Thymus (tissue), 11 donors: ENCODE measurements around the gene GUCY1A1. TPM values are rescaled to one million over a fixed set of nuclear protein-coding genes. Genes with fewer than 3 reads are reported as not detected.

ENCODE experiments used
- DNase-seq, 9 donors: peaks; one replicate each; pipeline ENCODE4 v3.0.0-alpha.2; 2013; ENCODE audit warnings: low spot score in 9 of 9, low read depth in 6 of 9, missing footprints in 1 of 9
- H3K27ac ChIP-seq, 2 donors: one replicate each; pipeline ENCODE4 v1.5.1; 2013; ENCODE audit warnings: control low read depth in 1 of 2, low read depth in 1 of 2, low read length in 1 of 2, mild to moderate bottlenecking in 1 of 2, moderate library complexity in 1 of 2
- H3K27me3 ChIP-seq, 2 donors: one replicate each; pipeline ENCODE4 v1.5.1; 2013; ENCODE audit warnings: low read length in 1 of 2; ENCODE audit not compliant: control insufficient read depth in 2 of 2, insufficient read depth in 1 of 2
- H3K36me3 ChIP-seq, 2 donors: one replicate each; pipeline ENCODE4 v1.5.1; 2013; ENCODE audit warnings: low read length in 1 of 2, mild to moderate bottlenecking in 1 of 2, moderate library complexity in 1 of 2; ENCODE audit not compliant: control insufficient read depth in 2 of 2, insufficient read depth in 2 of 2
- H3K4me1 ChIP-seq, 2 donors: one replicate each; pipeline ENCODE4 v1.5.1; 2013; ENCODE audit warnings: low read length in 2 of 2; ENCODE audit not compliant: control insufficient read depth in 2 of 2, insufficient read depth in 2 of 2
- H3K4me3 ChIP-seq, 2 donors: one replicate each; pipeline ENCODE4 v1.5.1; 2013; ENCODE audit warnings: low read length in 2 of 2, control low read depth in 1 of 2, mild to moderate bottlenecking in 1 of 2
- H3K9me3 ChIP-seq, 2 donors: one replicate each; pipeline ENCODE4 v1.5.1; 2013; ENCODE audit warnings: low read length in 1 of 2, mild to moderate bottlenecking in 1 of 2; ENCODE audit not compliant: control insufficient read depth in 2 of 2, insufficient read depth in 1 of 2
- WGBS: extraction: QIAGEN DNeasy Blood & Tissue Kit; methylation state at CpG from one replicate; pipeline ENCODE4 v1.1.7; 2013; 5-methylcytosine and 5-hydroxymethylcytosine counted together
- polyA plus RNA-seq: library from polyadenylated mRNA; stranded (reverse); fragments of 200-250 nt; gene quantifications from one replicate; pipeline ENCODE4 v1.2.3, GENCODE V29; 2013
- total RNA-seq: library from RNA; stranded (reverse); fragments of 120-200 nt; gene quantifications from one replicate; pipeline ENCODE4 v1.2.4, GENCODE V29; 2013
- donor health status: healthy.

Gene GUCY1A1
- total and polyA plus RNA-seq, 2 donors = 2.9 to 16.6 TPM

- H3K36me3 ChIP-seq = no peaks in the 10 kb centered on the region
These were observed 100.0 kb downstream of the GUCY1A1 start for GRCh38 chr4:155766622-155767021.

GRCh38 chr4:155768370-155768769, 101.7 kb downstream of the GUCY1A1 start:
- no peaks in the 10 kb centered on the region for H3K4me1 ChIP-seq
- H3K4me3 ChIP-seq = no peak overlapping the region
- H3K36me3 ChIP-seq = no peaks in the 10 kb centered on the region
- H3K9me3 ChIP-seq = no peaks in the 10 kb centered on the region
- no peaks in the 10 kb centered on the region for H3K27me3 ChIP-seq
- DNase-seq = no peak
- H3K27ac ChIP-seq = no peak overlapping the region

More at GRCh38 chr4:155766622-155767021, 100.0 kb downstream of the GUCY1A1 start:
- Histone ChIP-seq H3K27me3 (no peaks in the 10 kb centered on the region), H3K4me3 (no peak overlapping the region), H3K9me3 (no peaks in the 10 kb centered on the region), H3K4me1 (no peaks in the 10 kb centered on the region), H3K27ac (no peak overlapping the region)
- WGBS = 96% methylated on average over 2 of the region's 2 CpGs
- no peak for DNase-seq

GRCh38 chr4:155769090-155769489, 102.4 kb downstream of the GUCY1A1 start:
- no peaks in the 10 kb centered on the region for H3K4me1 ChIP-seq
- H3K36me3 ChIP-seq = no peaks in the 10 kb centered on the region
- H3K27me3 ChIP-seq = no peaks in the 10 kb centered on the region
- no peak overlapping the region for H3K27ac ChIP-seq
- no peak overlapping the region for H3K4me3 ChIP-seq
- H3K9me3 ChIP-seq = no peaks in the 10 kb centered on the region
- 95% methylated on average over 2 of the region's 2 CpGs for WGBS
- DNase-seq = no peak

- H3K36me3 ChIP-seq = peaks cover 0 to 5% of the 10 kb centered on the region in 2 donors
- H3K27me3 ChIP-seq = no peaks in the 10 kb centered on the region
- H3K9me3 ChIP-seq = no peaks in the 10 kb centered on the region
- no peaks in the 10 kb centered on the region for H3K4me1 ChIP-seq
- DNase-seq = no peak
- H3K4me3 ChIP-seq = no peak overlapping the region
- 96% methylated on average over 8 of the region's 8 CpGs for WGBS
- no peak overlapping the region for H3K27ac ChIP-seq
These were observed 106.0 kb downstream of the GUCY1A1 start for GRCh38 chr4:155772459-155773195.

GRCh38 chr4:155773196-155773800, 106.7 kb downstream of the GUCY1A1 start:
- Histone ChIP-seq H3K4me1 (no peaks in the 10 kb centered on the region), H3K27ac (no peak overlapping the region), H3K9me3 (no peaks in the 10 kb centered on the region), H3K36me3 (peaks cover 0 to 5% of the 10 kb centered on the region in 2 donors), H3K4me3 (no peak overlapping the region), H3K27me3 (no peaks in the 10 kb centered on the region)
- no peak for DNase-seq
- 98% methylated on average over 4 of the region's 4 CpGs for whole genome bisulfite sequencing

GRCh38 chr4:155774033-155774432, 107.4 kb downstream of the GUCY1A1 start:
- Histone ChIP-seq H3K27me3 (no peaks in the 10 kb centered on the region), H3K27ac (no peak overlapping the region), H3K4me3 (no peak overlapping the region), H3K4me1 (no peaks in the 10 kb centered on the region), H3K9me3 (no peaks in the 10 kb centered on the region), H3K36me3 (peaks cover 0 to 5% of the 10 kb centered on the region in 2 donors)
- WGBS = 96% methylated on average over 4 of the region's 4 CpGs
- no peak for DNase-seq

GRCh38 chr4:155777971-155778735, 111.5 kb downstream of the GUCY1A1 start:
- Histone ChIP-seq H3K4me1 (no peaks in the 10 kb centered on the region), H3K4me3 (no peak overlapping the region), H3K36me3 (peaks cover 0 to 5% of the 10 kb centered on the region in 2 donors), H3K9me3 (no peaks in the 10 kb centered on the region), H3K27ac (no peak overlapping the region), H3K27me3 (no peaks in the 10 kb centered on the region)
- DNase-seq = no peak
- WGBS = 96% methylated on average over 3 of the region's 3 CpGs

GRCh38 chr4:155780775-155781174, 114.1 kb downstream of the GUCY1A1 start:
- no peak overlapping the region for H3K27ac ChIP-seq
- H3K4me1 ChIP-seq = no peaks in the 10 kb centered on the region
- no peaks in the 10 kb centered on the region for H3K36me3 ChIP-seq
- DNase-seq = no peak
- 97% methylated on average over 1 of the region's 1 CpG for WGBS
- H3K27me3 ChIP-seq = no peaks in the 10 kb centered on the region
- H3K9me3 ChIP-seq = no peaks in the 10 kb centered on the region
- no peak overlapping the region for H3K4me3 ChIP-seq

GRCh38 chr4:155781249-155781831, 114.7 kb downstream of the GUCY1A1 start:
- Histone ChIP-seq H3K27me3 (no peaks in the 10 kb centered on the region), H3K4me1 (no peaks in the 10 kb centered on the region), H3K36me3 (no peaks in the 10 kb centered on the region), H3K4me3 (no peak overlapping the region), H3K9me3 (no peaks in the 10 kb centered on the region), H3K27ac (no peak overlapping the region)
- DNase-seq = no peak
- 98% methylated on average over 4 of the region's 4 CpGs for WGBS
